GM12873 (cell line): ENCODE data around the gene AOPEP.

Experiments used
- TF ChIP-seq, protein P1 (sequence below): IDR thresholded peaks from 2 replicates; pipeline ENCODE4 v1.5.1; 2012; ENCODE audit warnings: low read depth, mild to moderate bottlenecking, moderate library complexity, low read length, control low read depth; ENCODE audit not compliant: insufficient read depth; ENCODE audit errors: missing control alignments

AOPEP gene

DNA sequence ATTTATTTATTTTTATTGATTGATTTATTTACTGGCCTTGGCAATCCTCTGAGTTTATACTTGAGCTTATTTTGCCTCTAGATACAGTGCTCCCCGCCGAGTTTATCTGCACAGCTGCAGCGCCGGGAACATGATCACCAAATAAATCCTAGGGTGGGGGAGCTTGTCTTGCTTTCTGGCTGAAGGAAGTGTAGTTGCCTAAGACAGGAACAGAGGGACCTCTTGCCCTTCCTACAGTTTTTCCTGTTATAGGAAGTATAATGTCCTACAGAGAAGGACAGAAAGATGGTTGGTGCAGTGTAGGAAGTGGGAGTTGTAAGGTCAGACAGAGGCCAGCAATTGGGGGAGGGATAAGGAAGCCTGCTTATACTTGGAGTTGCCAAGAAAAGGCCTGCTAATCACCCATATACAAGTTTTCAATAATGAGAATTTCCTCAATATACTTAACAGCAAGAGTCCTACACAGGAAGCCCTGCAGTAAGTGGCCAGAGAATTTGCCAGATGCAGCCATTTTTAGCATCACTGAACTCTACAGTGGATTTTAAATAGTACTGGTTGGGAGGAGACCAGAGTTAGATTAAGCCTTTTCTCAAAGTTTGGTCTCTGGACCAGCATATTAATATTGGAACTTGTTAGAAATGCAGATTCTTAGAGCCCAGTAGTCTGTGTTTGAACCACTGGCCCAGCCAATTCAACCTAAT lies 7.7 kb downstream of the AOPEP start:
- TF ChIP-seq, protein P1, sequence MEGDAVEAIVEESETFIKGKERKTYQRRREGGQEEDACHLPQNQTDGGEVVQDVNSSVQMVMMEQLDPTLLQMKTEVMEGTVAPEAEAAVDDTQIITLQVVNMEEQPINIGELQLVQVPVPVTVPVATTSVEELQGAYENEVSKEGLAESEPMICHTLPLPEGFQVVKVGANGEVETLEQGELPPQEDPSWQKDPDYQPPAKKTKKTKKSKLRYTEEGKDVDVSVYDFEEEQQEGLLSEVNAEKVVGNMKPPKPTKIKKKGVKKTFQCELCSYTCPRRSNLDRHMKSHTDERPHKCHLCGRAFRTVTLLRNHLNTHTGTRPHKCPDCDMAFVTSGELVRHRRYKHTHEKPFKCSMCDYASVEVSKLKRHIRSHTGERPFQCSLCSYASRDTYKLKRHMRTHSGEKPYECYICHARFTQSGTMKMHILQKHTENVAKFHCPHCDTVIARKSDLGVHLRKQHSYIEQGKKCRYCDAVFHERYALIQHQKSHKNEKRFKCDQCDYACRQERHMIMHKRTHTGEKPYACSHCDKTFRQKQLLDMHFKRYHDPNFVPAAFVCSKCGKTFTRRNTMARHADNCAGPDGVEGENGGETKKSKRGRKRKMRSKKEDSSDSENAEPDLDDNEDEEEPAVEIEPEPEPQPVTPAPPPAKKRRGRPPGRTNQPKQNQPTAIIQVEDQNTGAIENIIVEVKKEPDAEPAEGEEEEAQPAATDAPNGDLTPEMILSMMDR, result no peak

- TF ChIP-seq, protein P1, result no peak
Measured at GRCh38 chr9:94736759-94737158, 10.3 kb downstream of the AOPEP start.

GRCh38 chr9:94740145-94740840 lies 13.8 kb downstream of the AOPEP start:
- TF ChIP-seq, protein P1, result no peak

- TF ChIP-seq, protein P1, result no peak
Measured at GRCh38 chr9:94741866-94742265, 15.4 kb downstream of the AOPEP start.

DNA sequence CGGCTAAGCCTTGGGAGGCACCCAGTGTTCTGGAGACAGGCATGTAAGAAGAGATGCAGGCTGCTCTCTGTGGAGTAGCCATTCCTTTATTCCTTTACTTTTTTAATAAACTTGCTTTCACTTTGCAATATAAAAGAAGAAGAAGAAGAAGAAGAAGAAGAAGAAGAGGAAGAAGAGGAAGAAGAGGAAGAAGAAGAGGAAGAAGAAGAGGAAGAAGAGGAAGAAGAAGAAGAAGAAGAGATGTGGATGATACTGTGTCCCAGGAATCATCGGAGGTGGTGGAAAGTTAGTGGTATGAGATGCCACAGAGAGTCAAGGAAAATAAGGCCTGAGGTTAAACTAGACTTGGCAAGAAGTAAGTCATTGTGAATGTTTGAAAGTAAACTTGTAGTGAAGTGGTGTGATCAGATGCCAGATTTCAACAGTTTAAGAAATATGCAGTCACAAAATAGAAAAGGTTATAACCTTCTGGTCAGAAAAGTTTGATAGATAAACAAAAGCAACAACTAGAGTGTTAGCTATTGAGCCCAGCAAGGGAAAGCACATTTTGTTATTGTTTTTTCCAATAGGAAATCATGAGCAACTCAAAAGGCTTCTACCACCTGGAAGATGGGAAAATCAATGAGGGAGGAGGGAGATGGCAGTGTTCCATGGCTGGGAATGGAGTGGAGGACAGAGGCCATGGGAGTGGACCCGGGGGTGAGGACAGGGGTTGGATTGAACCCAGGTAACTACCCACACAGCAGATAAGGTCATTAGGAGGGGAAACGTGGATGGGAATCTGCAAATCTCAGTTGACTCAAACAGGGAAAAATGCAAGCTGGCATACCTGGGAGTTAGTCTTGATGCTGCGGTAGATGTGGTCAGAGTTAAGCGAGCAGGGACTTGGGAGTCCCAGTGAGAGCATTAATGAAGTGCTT lies 16.8 kb downstream of the AOPEP start:
- TF ChIP-seq, protein P1, result no peak

- TF ChIP-seq, protein P1, result no peak
Measured at GRCh38 chr9:94745806-94746540, 19.5 kb downstream of the AOPEP start.
